Left ventricle myocardium superior (tissue), 1 donor: ENCODE measurements around the gene MAPK8IP3. TPM values are rescaled to one million over a fixed set of nuclear protein-coding genes. Genes with fewer than 3 reads are reported as not detected.
"Not testable (repeated sequence)": the region's sequence is repeated elsewhere in the genome, so short reads cannot be mapped to it uniquely, and the experiment has no call there.

Source experiments
- ATAC-seq: fragments of 200-7000 bp; cut with Tn5 transposase; one replicate; pipeline ENCODE4 v1.9.1; 2020; ENCODE audit warnings: mild to moderate bottlenecking, moderate library complexity
- DNase-seq: peaks from one replicate; pipeline ENCODE4 v3.0.0-alpha.2; 2020
- intact Hi-C: fragments of 100-400 bp; cut with micrococcal nuclease; formaldehyde crosslinking; loops from one replicate; pipeline ENCODE4 v1.11.0; 2022
- total RNA-seq: library from RNA; stranded (reverse); fragmentation: NEBNext Ultra II Directional; extraction: Animal tissue kit (Norgen Biotek cat#: 25700); gene quantifications from one replicate; pipeline ENCODE4 v1.2.1, GENCODE V29; 2021
- donor health status: DM: no; HTN: yes; CAD: no; lungs with severe emphysema.

MAPK8IP3 gene
- total RNA-seq, 1 donor from 2014 or later: 80.3 TPM

- ATAC-seq (no peak), DNase-seq (no peak)
- intact Hi-C loops: no loop called here
Observed at GRCh38 chr16:1791256-1791942, 85.4 kb downstream of the MAPK8IP3 start.

- DNase-seq: no peak
- intact Hi-C loops: no loop called here
Observed at GRCh38 chr16:1791943-1792812, 86.2 kb downstream of the MAPK8IP3 start.

GRCh38 chr16:1792836-1793577, 87.0 kb downstream of the MAPK8IP3 start:
- intact Hi-C loops: no loop called here

More at GRCh38 chr16:1791943-1792812, 86.2 kb downstream of the MAPK8IP3 start:
- no peak for ATAC-seq

GRCh38 chr16:1793578-1794220, 87.7 kb downstream of the MAPK8IP3 start, which contains the start of gene IGFALS:
TSS of gene IGFALS (minus strand) at chr16:1793705. CDS start at chr16:1793652, 53 bp downstream.
- no peak for ATAC-seq
- DNase-seq: peak; percentile 17
- intact Hi-C loops: no loop called here

More at GRCh38 chr16:1792836-1793577, 87.0 kb downstream of the MAPK8IP3 start:
- peak; percentile 20 for DNase-seq
- ATAC-seq: no peak

- no peak for DNase-seq
Observed at GRCh38 chr16:1794221-1794871, 88.4 kb downstream of the MAPK8IP3 start.

GRCh38 chr16:1794908-1795666, 89.1 kb downstream of the MAPK8IP3 start:
- ATAC-seq (no peak), DNase-seq (no peak)
- intact Hi-C loops: no loop called here

More at GRCh38 chr16:1794221-1794871, 88.4 kb downstream of the MAPK8IP3 start:
- ATAC-seq: no peak
- intact Hi-C loops: no loop called here

GRCh38 chr16:1799263-1799662, 93.3 kb downstream of the MAPK8IP3 start:
- intact Hi-C loops: not testable (repeated sequence)

GRCh38 chr16:1800701-1801100, 94.7 kb downstream of the MAPK8IP3 start:
- intact Hi-C loops: no loop called here
- DNase-seq: no peak
- no peak for ATAC-seq

More at GRCh38 chr16:1799263-1799662, 93.3 kb downstream of the MAPK8IP3 start:
- ATAC-seq, DNase-seq: not testable (repeated sequence)

GRCh38 chr16:1807626-1808025, 101.6 kb downstream of the MAPK8IP3 start:
- ATAC-seq: no peak
- intact Hi-C loops: no loop called here
- no peak for DNase-seq

- DNase-seq (no peak), ATAC-seq (no peak)
- intact Hi-C loops: no loop called here
Observed at GRCh38 chr16:1808691-1809090, 102.7 kb downstream of the MAPK8IP3 start.

- intact Hi-C loops: no loop called here
Observed at GRCh38 chr16:1809281-1809801, 103.3 kb downstream of the MAPK8IP3 start.

GRCh38 chr16:1810106-1810505, 104.1 kb downstream of the MAPK8IP3 start:
- no peak for ATAC-seq
- intact Hi-C loops: no loop called here

More at GRCh38 chr16:1809281-1809801, 103.3 kb downstream of the MAPK8IP3 start:
- ATAC-seq: no peak
- DNase-seq: peak; percentile 27

GRCh38 chr16:1810536-1810935, 104.5 kb downstream of the MAPK8IP3 start:
- ATAC-seq (no peak), DNase-seq (no peak)
- intact Hi-C loops: no loop called here

More at GRCh38 chr16:1810106-1810505, 104.1 kb downstream of the MAPK8IP3 start:
- DNase-seq: no peak

- ATAC-seq (peak; percentile 91), DNase-seq (peak; percentile 85)
- intact Hi-C loops: no loop called here
Observed at GRCh38 chr16:1812732-1813163, 106.8 kb downstream of the MAPK8IP3 start.

- ATAC-seq: no peak
Observed at GRCh38 chr16:1815461-1815860, 109.5 kb downstream of the MAPK8IP3 start.

GRCh38 chr16:1816396-1817275, 110.6 kb downstream of the MAPK8IP3 start:
- intact Hi-C loops: no loop called here
- ATAC-seq (no peak), DNase-seq (no peak)

More at GRCh38 chr16:1815461-1815860, 109.5 kb downstream of the MAPK8IP3 start:
- intact Hi-C loops: no loop called here
- DNase-seq: peak; percentile 25
